Adrenal gland (tissue), 12 donors: ENCODE results near the gene KLHL22. TPM values are rescaled to one million over a fixed set of nuclear protein-coding genes. Genes with fewer than 3 reads are reported as not detected.

ENCODE experiments used
- DNase-seq, 7 donors: peaks; one replicate each; pipeline ENCODE4 v3.0.0-alpha.2; 2019 to 2020
- H3K27ac ChIP-seq, 5 donors: fragments of 200-600 bp; sonication (generic) in 4 of 5; 1 replicate in 3 of 5; 2 replicates in 2 of 5; pipeline versions ENCODE4 v1.5.1 to v1.8.0; 2016 to 2020; ENCODE audit warnings: mild to moderate bottlenecking in 1 of 5
- H3K27me3 ChIP-seq: fragments of 200-600 bp; 2 replicates; pipeline ENCODE4 v1.8.0; 2021
- H3K36me3 ChIP-seq, 2 donors: fragments of 200-600 bp; replicated peaks in 1 of 2; 1 replicate in 1 of 2; 2 replicates in 1 of 2; pipeline versions ENCODE4 v1.5.1 to v1.8.0; 2018 to 2022
- H3K4me1 ChIP-seq, 2 donors: fragments of 200-600 bp; replicated peaks in 1 of 2; 1 replicate in 1 of 2; 2 replicates in 1 of 2; pipeline versions ENCODE4 v1.5.1 to v1.8.0; 2018 to 2021
- H3K4me3 ChIP-seq, 4 donors: fragments of 200-600 bp; sonication (generic) in 3 of 4; one replicate each; pipeline ENCODE4 v1.5.1; 2016 to 2018
- H3K9me3 ChIP-seq, 3 donors: fragments of 200-600 bp; sonication (generic) in 1 of 3; replicated peaks in 1 of 3; 1 replicate in 2 of 3; 2 replicates in 1 of 3; pipeline versions ENCODE4 v1.5.1 to v1.8.0; 2016 to 2021
- POLR2A ChIP-seq, 2 donors: fragments of 450-650 bp; IDR thresholded peaks; one replicate each; pipeline ENCODE4 v1.6.1; 2017; ENCODE audit warnings: antibody characterized with exemption in 2 of 2, mild to moderate bottlenecking in 2 of 2, moderate library complexity in 1 of 2
- WGBS, 4 donors: extraction: QIAGEN DNeasy Blood & Tissue Kit in 2 of 4; methylation state at CpG; one replicate each; pipeline versions ENCODE4 v1.1.5 to v1.1.7; 2013 to 2017; 5-methylcytosine and 5-hydroxymethylcytosine counted together
- intact Hi-C, 2 donors: fragments of 100-400 bp; cut with DNase I; formaldehyde crosslinking; loops; one replicate each; pipeline versions ENCODE4 v1.14.1 to v1.15.0; 2022 to 2023
- polyA plus RNA-seq, 3 donors: library from polyadenylated mRNA; stranded (reverse); fragments of 200-250 nt in 2 of 3; fragments of 350-450 nt in 1 of 3; fragmentation: Illumina TruSeq in 1 of 3; extraction: RNeasy Lipid Tissue Mini Kit (QIAGEN cat#74804) in 1 of 3; gene quantifications; one replicate each; pipeline ENCODE4 v1.2.3, GENCODE V29; 2013 to 2014
- total RNA-seq, 9 donors: library from RNA; depleted of rRNA in 4 of 9; stranded (reverse); fragments of >200 nt in 4 of 9; fragments of 120-200 nt in 1 of 9; fragmentation: NEBNext Ultra II Directional in 1 of 9; extraction: Animal tissue kit (Norgen Biotek cat#: 25700) in 1 of 9; gene quantifications; one replicate each; pipeline versions ENCODE4 v1.1.0 to v1.2.4, GENCODE V29; 2013 to 2023
- TF ChIP-seq, protein P1 (sequence below), 6 experiments: fragments of 450-650 bp in 4 of 6; fragments of 200-600 bp in 2 of 6; sonication (generic) in 1 of 6; IDR thresholded peaks; 1 replicate in 5 of 6; 2 replicates in 1 of 6; pipeline versions ENCODE4 v1.5.1 to v1.8.0; 2016 to 2021; ENCODE audit warnings: antibody characterized with exemption in 6 of 6, mild to moderate bottlenecking in 2 of 6, moderate library complexity in 1 of 6
- donor health status: healthy with polysubstance abuse.
- donor health status: Bipolar disorder and iron deficiency.
- donor health status: DM: yes; HTN: yes; CAD: no.
- donor health status: DM: no; HTN: no; CAD: no.
- donor health status: DM: no; HTN: no; CAD: no.
- donor health status: DM: yes; HTN: yes; CAD: no.

The KLHL22 gene
- total and polyA plus RNA-seq, 12 donors: 15.3 to 38.8 (median 27.6) TPM

DNA sequence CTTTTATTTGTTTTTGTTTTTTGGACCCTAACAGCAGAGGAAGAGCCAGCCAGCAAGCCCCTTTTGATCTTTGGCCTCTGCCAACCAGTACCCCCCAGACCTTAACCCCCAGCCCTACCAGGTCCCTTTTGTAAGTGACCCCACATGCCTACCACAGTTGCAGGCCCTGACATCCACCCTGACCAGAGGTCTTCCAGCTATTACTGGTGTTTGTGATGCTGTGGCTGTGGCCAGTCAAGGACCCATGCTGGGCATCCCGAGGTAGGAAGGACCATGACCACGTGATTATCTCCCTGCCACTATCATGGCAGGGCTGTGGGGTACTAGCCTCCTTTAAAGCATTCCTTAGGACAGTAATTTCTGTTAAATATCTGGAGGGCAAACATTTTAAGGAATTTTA is 20.8 kb upstream of the KLHL22 start:
- Histone ChIP-seq H3K4me3 (no peak overlapping the region), H3K27me3 (no peaks in the 10 kb centered on the region), H3K9me3 (no peaks in the 10 kb centered on the region), H3K27ac (no peak overlapping the region), H3K36me3 (peaks cover 0 to 26% of the 10 kb centered on the region in 2 donors), H3K4me1 (peaks cover 45 to 68% of the 10 kb centered on the region in 2 donors)
- no peak for TF ChIP-seq POLR2A (IDR thresholded peaks at IDR 0.05)
- TF ChIP-seq, protein P1, sequence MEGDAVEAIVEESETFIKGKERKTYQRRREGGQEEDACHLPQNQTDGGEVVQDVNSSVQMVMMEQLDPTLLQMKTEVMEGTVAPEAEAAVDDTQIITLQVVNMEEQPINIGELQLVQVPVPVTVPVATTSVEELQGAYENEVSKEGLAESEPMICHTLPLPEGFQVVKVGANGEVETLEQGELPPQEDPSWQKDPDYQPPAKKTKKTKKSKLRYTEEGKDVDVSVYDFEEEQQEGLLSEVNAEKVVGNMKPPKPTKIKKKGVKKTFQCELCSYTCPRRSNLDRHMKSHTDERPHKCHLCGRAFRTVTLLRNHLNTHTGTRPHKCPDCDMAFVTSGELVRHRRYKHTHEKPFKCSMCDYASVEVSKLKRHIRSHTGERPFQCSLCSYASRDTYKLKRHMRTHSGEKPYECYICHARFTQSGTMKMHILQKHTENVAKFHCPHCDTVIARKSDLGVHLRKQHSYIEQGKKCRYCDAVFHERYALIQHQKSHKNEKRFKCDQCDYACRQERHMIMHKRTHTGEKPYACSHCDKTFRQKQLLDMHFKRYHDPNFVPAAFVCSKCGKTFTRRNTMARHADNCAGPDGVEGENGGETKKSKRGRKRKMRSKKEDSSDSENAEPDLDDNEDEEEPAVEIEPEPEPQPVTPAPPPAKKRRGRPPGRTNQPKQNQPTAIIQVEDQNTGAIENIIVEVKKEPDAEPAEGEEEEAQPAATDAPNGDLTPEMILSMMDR (IDR thresholded peaks at IDR 0.05): no peak
- intact Hi-C loops: loop anchor here in 1 of 2 donors (10.0 kb wide), 1 partner anchor 48 kb away; no protein-coding TSS in a partner anchor
- DNase-seq: no peak
- 66 to 85% (median 75%) methylated on average over 2 of the region's 2 CpGs for WGBS, 4 donors

DNA sequence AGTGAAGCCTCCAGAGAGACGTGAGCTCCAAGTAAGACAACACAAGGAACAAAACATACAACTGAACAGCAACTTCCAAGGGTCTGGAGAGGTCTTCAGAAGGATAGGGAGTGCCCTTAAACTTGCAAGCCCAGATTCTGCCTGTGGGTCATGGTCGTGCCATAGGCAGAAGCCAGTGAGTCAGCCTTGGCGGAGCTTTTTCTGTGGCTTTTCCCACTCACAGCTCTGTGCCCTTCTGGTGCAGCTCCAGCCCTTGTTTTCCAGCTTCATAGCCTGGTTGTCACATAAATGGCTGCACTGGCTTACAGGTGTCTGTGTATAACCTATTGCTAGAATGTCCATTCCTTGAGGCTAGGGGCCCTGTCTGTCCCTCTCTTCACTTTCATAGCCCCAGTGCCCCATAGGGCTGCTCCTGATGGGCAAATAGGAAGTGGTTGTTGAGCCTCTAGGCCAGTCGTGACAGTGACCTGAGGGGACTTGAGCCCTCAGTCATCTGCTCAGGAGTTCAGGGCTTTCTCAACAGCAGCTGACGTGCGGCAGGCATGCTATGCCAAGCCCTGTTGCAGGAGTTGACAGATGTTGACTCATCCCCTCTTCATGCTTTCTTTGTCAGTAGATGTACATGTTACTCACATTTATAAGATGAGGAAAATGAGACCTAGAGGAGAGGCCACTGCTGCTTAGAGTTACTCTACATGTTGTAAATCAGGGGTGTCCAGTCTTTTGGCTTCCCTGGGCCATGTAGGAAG is 19.2 kb upstream of the KLHL22 start:
- peaks cover 47 to 75% of the 10 kb centered on the region in 2 donors for H3K4me1 ChIP-seq
- DNase-seq: peak; percentile 77 to 96 (median 90)
- no peak overlapping the region for H3K4me3 ChIP-seq
- TF ChIP-seq, protein P1 (IDR thresholded peaks at IDR 0.05): no peak
- TF ChIP-seq POLR2A (IDR thresholded peaks at IDR 0.05): peak in 1 of 2 donors; percentile 36
- intact Hi-C loops: loop anchor here in 1 of 2 donors (10.0 kb wide), 1 partner anchor 50 kb away; no protein-coding TSS in a partner anchor
- WGBS, 4 donors: 33 to 46% (median 41%) methylated on average over 3 to 6 of the region's 6 CpGs
- peaks cover 0 to 18% of the 10 kb centered on the region in 2 donors for H3K36me3 ChIP-seq
- H3K27me3 ChIP-seq: no peaks in the 10 kb centered on the region
- no peaks in the 10 kb centered on the region for H3K9me3 ChIP-seq
- H3K27ac ChIP-seq: peak overlapping the region; percentile 67 to 96 (median 85)

DNA sequence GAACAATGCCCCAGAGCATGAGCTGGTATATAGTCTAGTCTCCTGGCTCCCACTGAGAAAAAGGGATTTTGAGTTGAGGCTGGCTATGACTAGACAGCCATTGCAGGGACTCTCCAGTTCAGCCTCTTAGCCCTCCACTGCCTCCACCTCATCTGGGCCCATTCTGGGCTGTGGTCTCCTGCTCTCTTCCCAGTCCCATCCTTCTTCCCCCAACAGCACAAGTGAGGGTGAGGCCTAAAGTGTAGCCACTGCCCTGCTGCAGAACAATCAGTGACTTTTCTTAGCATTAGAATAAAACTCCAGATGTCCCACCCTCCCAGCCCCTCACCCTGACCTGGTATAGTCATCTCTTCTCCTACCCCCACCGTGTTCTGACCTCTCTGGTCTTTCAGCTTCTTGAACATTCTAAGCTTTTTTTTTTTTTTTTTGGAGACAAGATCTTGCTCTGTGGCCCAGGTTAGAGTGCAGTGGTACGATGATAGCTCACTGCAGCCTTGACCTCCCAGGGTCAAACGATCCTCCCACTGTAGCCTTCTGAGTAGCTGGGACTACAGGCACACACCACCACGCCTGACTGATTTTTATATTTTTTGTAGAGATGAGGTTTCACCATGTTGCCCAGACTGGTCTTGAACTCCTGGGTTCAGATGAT is 16.1 kb upstream of the KLHL22 start:
- peak overlapping the region in 1 of 5 donors; percentile 60 for H3K27ac ChIP-seq
- 40 to 57% (median 52%) methylated on average over 4 of the region's 4 CpGs for WGBS, 4 donors
- peaks cover 0 to 10% of the 10 kb centered on the region in 2 donors for H3K36me3 ChIP-seq
- intact Hi-C loops: loop anchor here in 1 of 2 donors (10.0 kb wide), 1 partner anchor 53 kb away; no protein-coding TSS in a partner anchor
- H3K4me3 ChIP-seq: no peak overlapping the region
- H3K9me3 ChIP-seq: no peaks in the 10 kb centered on the region
- no peak for DNase-seq
- TF ChIP-seq, protein P1 (IDR thresholded peaks at IDR 0.05): no peak
- no peak for TF ChIP-seq POLR2A (IDR thresholded peaks at IDR 0.05)
- no peaks in the 10 kb centered on the region for H3K27me3 ChIP-seq
- H3K4me1 ChIP-seq: peaks cover 45 to 63% of the 10 kb centered on the region in 2 donors
